Erythroblast (primary cell): Measurements from ENCODE around the gene NPY2R.

Experiments
- GATA1 ChIP-seq: IDR thresholded peaks from 2 replicates; pipeline ENCODE4 v1.6.1; 2011; ENCODE audit warnings: low read depth, mild to moderate bottlenecking, control low read depth, low read length, moderate library complexity
- POLR2A ChIP-seq: IDR thresholded peaks from 2 replicates; pipeline ENCODE4 v1.6.1; 2011; ENCODE audit warnings: mild to moderate bottlenecking, low read length

DNA sequence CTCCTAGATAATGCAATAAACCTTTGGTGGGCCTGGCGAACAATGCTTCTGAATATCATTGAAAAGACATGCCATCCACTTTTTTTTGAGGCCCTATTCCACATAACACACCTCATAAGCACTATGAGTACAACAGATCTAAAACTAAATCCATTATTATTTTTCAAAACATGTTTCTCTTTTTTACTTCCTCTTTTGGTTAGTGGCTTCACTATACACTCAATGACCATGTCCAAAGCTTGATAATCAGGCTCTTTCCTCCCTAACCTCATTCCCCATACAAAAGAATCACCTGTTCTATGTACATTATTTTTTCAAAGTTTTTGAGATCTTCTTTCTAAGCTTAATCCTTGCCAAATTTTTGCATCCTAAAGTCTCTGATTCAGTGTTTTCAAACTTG is 20.4 kb upstream of the NPY2R start:
- TF ChIP-seq POLR2A (no peak), GATA1 (no peak)
